HS-27A (cell line): ENCODE data around the gene CACNB2.

ENCODE experiments used
- DNase-seq: peaks from one replicate; pipeline ENCODE4 v3.0.0-alpha.2; 2012; ENCODE audit warnings: low read depth, missing footprints

Gene CACNB2

GRCh38 chr10:18514537-18514936, 374.3 kb downstream of the CACNB2 start:
- no peak for DNase-seq

GRCh38 chr10:18516851-18517250, 376.6 kb downstream of the CACNB2 start:
- DNase-seq, result no peak

GRCh38 chr10:18523025-18523424, 382.8 kb downstream of the CACNB2 start:
- no peak for DNase-seq

- no peak for DNase-seq
Observed at GRCh38 chr10:18523858-18524257, 383.6 kb downstream of the CACNB2 start.

GRCh38 chr10:18527687-18528086, 387.5 kb downstream of the CACNB2 start:
- no peak for DNase-seq

GRCh38 chr10:18528292-18528691, 388.1 kb downstream of the CACNB2 start:
- no peak for DNase-seq

- no peak for DNase-seq
Observed at GRCh38 chr10:18532881-18533535, 392.8 kb downstream of the CACNB2 start.

GRCh38 chr10:18533896-18534295, 393.7 kb downstream of the CACNB2 start:
- no peak for DNase-seq

GRCh38 chr10:18539335-18539734, 399.1 kb downstream of the CACNB2 start:
- no peak for DNase-seq

- no peak for DNase-seq
Observed at GRCh38 chr10:18540195-18540594, 400.0 kb downstream of the CACNB2 start.

- DNase-seq, result no peak
Observed at GRCh38 chr10:18542832-18543231, 402.6 kb downstream of the CACNB2 start.

GRCh38 chr10:18545621-18546305, 405.5 kb downstream of the CACNB2 start:
- DNase-seq, result no peak

- DNase-seq, result no peak
Observed at GRCh38 chr10:18549105-18549504, 408.9 kb downstream of the CACNB2 start.

GRCh38 chr10:18551473-18551872, 411.2 kb downstream of the CACNB2 start:
- no peak for DNase-seq

GRCh38 chr10:18554479-18554878, 414.3 kb downstream of the CACNB2 start:
- DNase-seq, result no peak

GRCh38 chr10:18556522-18557147, 416.4 kb downstream of the CACNB2 start:
- DNase-seq, result no peak

- no peak for DNase-seq
Observed at GRCh38 chr10:18557960-18558359, 417.7 kb downstream of the CACNB2 start.

- no peak for DNase-seq
Observed at GRCh38 chr10:18561861-18562551, 421.8 kb downstream of the CACNB2 start.

- DNase-seq, result no peak
Observed at GRCh38 chr10:18563003-18563726, 422.9 kb downstream of the CACNB2 start.

GRCh38 chr10:18565006-18565405, 424.8 kb downstream of the CACNB2 start:
- no peak for DNase-seq

GRCh38 chr10:18566177-18566576, 426.0 kb downstream of the CACNB2 start:
- DNase-seq, result no peak

GRCh38 chr10:18567343-18567856, 427.2 kb downstream of the CACNB2 start:
- DNase-seq, result no peak
